Liver (tissue), 9 donors: ENCODE results near the gene ZMYND11. TPM values are rescaled to one million over a fixed set of nuclear protein-coding genes. Genes with fewer than 3 reads are reported as not detected.

Experiments used
- DNase-seq: peaks from one replicate; pipeline ENCODE4 v3.0.0-alpha.2; 2017; ENCODE audit warnings: low spot score
- H3K27ac ChIP-seq, 2 donors: one replicate each; pipeline ENCODE4 v1.7.0; 2013; ENCODE audit warnings: inconsistent platforms in 2 of 2, low read length in 2 of 2, control low read depth in 1 of 2, low read depth in 1 of 2, mild to moderate bottlenecking in 1 of 2
- H3K27me3 ChIP-seq, 4 donors: one replicate each; pipeline versions ENCODE4 v1.6.1 to v1.7.0; 2013; ENCODE audit warnings: low read length in 3 of 4, inconsistent platforms in 1 of 4, mild to moderate bottlenecking in 1 of 4, moderate library complexity in 1 of 4; ENCODE audit not compliant: control insufficient read depth in 4 of 4, insufficient read depth in 4 of 4
- H3K36me3 ChIP-seq, 4 donors: one replicate each; pipeline versions ENCODE4 v1.6.1 to v1.7.0; 2013; ENCODE audit warnings: low read length in 3 of 4, mild to moderate bottlenecking in 3 of 4, low read depth in 1 of 4, moderate library complexity in 1 of 4; ENCODE audit not compliant: control insufficient read depth in 4 of 4, insufficient read depth in 3 of 4
- H3K4me1 ChIP-seq, 4 donors: one replicate each; pipeline versions ENCODE4 v1.6.1 to v1.7.0; 2013; ENCODE audit warnings: low read length in 3 of 4, mild to moderate bottlenecking in 3 of 4, moderate library complexity in 1 of 4; ENCODE audit not compliant: control insufficient read depth in 4 of 4, insufficient read depth in 4 of 4
- H3K4me3 ChIP-seq, 3 donors: one replicate each; pipeline versions ENCODE4 v1.6.1 to v1.7.0; 2013; ENCODE audit warnings: low read length in 3 of 3, control low read depth in 1 of 3, low read depth in 1 of 3, mild to moderate bottlenecking in 1 of 3
- H3K9ac ChIP-seq, 2 donors: one replicate each; pipeline ENCODE4 v1.7.0; 2013; ENCODE audit warnings: low read length in 2 of 2, mild to moderate bottlenecking in 2 of 2, moderate library complexity in 2 of 2, control low read depth in 1 of 2, low read depth in 1 of 2
- H3K9me3 ChIP-seq, 4 donors: one replicate each; pipeline versions ENCODE4 v1.6.1 to v1.7.0; 2013; ENCODE audit warnings: low read length in 3 of 4; ENCODE audit not compliant: control insufficient read depth in 4 of 4
- ATF3 ChIP-seq: IDR thresholded peaks from 2 replicates; pipeline ENCODE4 v1.6.1; 2016; ENCODE audit warnings: antibody characterized with exemption
- CTCF ChIP-seq: fragments of 150-350 bp; IDR thresholded peaks from 2 replicates; pipeline ENCODE4 v1.5.1; 2017; ENCODE audit warnings: improper control_type of control experiment, low read depth, low read length; ENCODE audit not compliant: missing input control
- EGR1 ChIP-seq, 2 donors: IDR thresholded peaks; 2 replicates each; pipeline ENCODE4 v1.6.1; 2016 to 2018; ENCODE audit warnings: antibody characterized with exemption in 2 of 2, low read depth in 2 of 2
- FOXA1 ChIP-seq: IDR thresholded peaks from 2 replicates; pipeline ENCODE4 v1.6.1; 2016; ENCODE audit warnings: antibody characterized with exemption
- FOXA2 ChIP-seq: IDR thresholded peaks from 2 replicates; pipeline ENCODE4 v1.6.1; 2016; ENCODE audit warnings: antibody characterized with exemption
- GABPA ChIP-seq, 2 donors: IDR thresholded peaks in 1 of 2; conservative IDR thresholded peaks in 1 of 2; 2 replicates each; pipeline ENCODE4 v1.6.1; 2016; ENCODE audit warnings: antibody characterized with exemption in 2 of 2, mild to moderate bottlenecking in 1 of 2, moderate library complexity in 1 of 2
- HNF4A ChIP-seq, 2 donors: conservative IDR thresholded peaks; 2 replicates each; pipeline ENCODE4 v1.6.1; 2016; ENCODE audit warnings: antibody characterized with exemption in 2 of 2, mild to moderate bottlenecking in 2 of 2
- HNF4G ChIP-seq: IDR thresholded peaks from 2 replicates; pipeline ENCODE4 v1.6.1; 2016; ENCODE audit warnings: antibody characterized with exemption
- JUND ChIP-seq, 2 donors: IDR thresholded peaks; 2 replicates each; pipeline ENCODE4 v1.6.1; 2016; ENCODE audit warnings: antibody characterized with exemption in 2 of 2
- MAX ChIP-seq: IDR thresholded peaks from 2 replicates; pipeline ENCODE4 v1.6.1; 2016; ENCODE audit warnings: antibody characterized with exemption
- NR2F2 ChIP-seq: IDR thresholded peaks from 2 replicates; pipeline ENCODE4 v1.6.1; 2016; ENCODE audit warnings: antibody characterized with exemption
- REST ChIP-seq: IDR thresholded peaks from 2 replicates; pipeline ENCODE4 v1.6.1; 2016; ENCODE audit warnings: antibody characterized with exemption, mild to moderate bottlenecking
- RXRA ChIP-seq, 2 donors: IDR thresholded peaks; 2 replicates each; pipeline ENCODE4 v1.6.1; 2017 to 2018; ENCODE audit warnings: antibody characterized with exemption in 2 of 2, mild to moderate bottlenecking in 1 of 2
- SP1 ChIP-seq: IDR thresholded peaks from 2 replicates; pipeline ENCODE4 v1.6.1; 2018; ENCODE audit warnings: antibody characterized with exemption, mild to moderate bottlenecking
- TAF1 ChIP-seq: conservative IDR thresholded peaks from 2 replicates; pipeline ENCODE4 v1.6.1; 2016; ENCODE audit warnings: antibody characterized with exemption, mild to moderate bottlenecking
- YY1 ChIP-seq: IDR thresholded peaks from 2 replicates; pipeline ENCODE4 v1.6.1; 2016; ENCODE audit warnings: antibody characterized with exemption, mild to moderate bottlenecking
- ZBTB33 ChIP-seq: IDR thresholded peaks from 2 replicates; pipeline ENCODE4 v1.6.1; 2016; ENCODE audit warnings: antibody characterized with exemption
- WGBS: extraction: QIAGEN DNeasy Blood & Tissue Kit; methylation state at CpG from one replicate; pipeline ENCODE4 v1.1.7; 2013; 5-methylcytosine and 5-hydroxymethylcytosine counted together
- polyA plus RNA-seq, 2 donors: library from polyadenylated mRNA; stranded (reverse) in 1 of 2; unstranded in 1 of 2; fragments of 200-250 nt in 1 of 2; fragments of >200 nt in 1 of 2; fragmentation: Nextera tagmentation in 1 of 2; extraction: Ambion mirVana in 1 of 2; gene quantifications; one replicate each; pipeline versions ENCODE4 v1.2.1 to v1.2.3, GENCODE V29; 2013 to 2015
- total RNA-seq, 2 donors: library from RNA; depleted of rRNA; stranded (reverse); fragments of >200 nt; gene quantifications; one replicate each; pipeline ENCODE4 v1.2.3, GENCODE V29; 2014
- donor health status: healthy.
- donor health status: healthy.
- donor health status: healthy.
- donor health status: healthy.
- donor health status: healthy.

Gene ZMYND11
- total and polyA plus RNA-seq, 4 donors, result 13.2 to 34.3 (median 16.9) TPM

- 96% methylated on average over 4 of the region's 4 CpGs for WGBS
- TF ChIP-seq ATF3 (no peak), HNF4A (conservative IDR thresholded peaks at IDR 0.05) (no peak), JUND (IDR thresholded peaks at IDR 0.05) (no peak), FOXA1 (no peak), HNF4G (no peak), CTCF (no peak), EGR1 (IDR thresholded peaks at IDR 0.05; ENCODE audit: low read depth in 2 of 2) (no peak), GABPA (IDR thresholded peaks at IDR 0.05 in 1 of 2, conservative IDR thresholded peaks at IDR 0.05 in 1 of 2) (no peak), MAX (no peak), FOXA2 (no peak), SP1 (no peak)
- Histone ChIP-seq H3K9ac (no peak overlapping the region), H3K27me3 (no peaks in the 10 kb centered on the region), H3K36me3 (peaks cover 2 to 12% (median 7%) of the 10 kb centered on the region in 4 donors), H3K4me1 (no peaks in the 10 kb centered on the region), H3K9me3 (no peaks in the 10 kb centered on the region), H3K4me3 (no peak overlapping the region), H3K27ac (no peak overlapping the region)
- DNase-seq, result no peak
These were observed 51.7 kb downstream of the ZMYND11 start for GRCh38 chr10:186911-187310.

GRCh38 chr10:188546-188945, 53.3 kb downstream of the ZMYND11 start:
- TF ChIP-seq FOXA2 (no peak), REST (no peak), JUND (IDR thresholded peaks at IDR 0.05) (no peak), ZBTB33 (no peak), YY1 (no peak), EGR1 (IDR thresholded peaks at IDR 0.05; ENCODE audit: low read depth in 2 of 2) (no peak), SP1 (no peak), TAF1 (no peak), CTCF (no peak), ATF3 (no peak), FOXA1 (no peak), RXRA (IDR thresholded peaks at IDR 0.05) (no peak), NR2F2 (no peak), HNF4A (conservative IDR thresholded peaks at IDR 0.05) (no peak)
- DNase-seq, result no peak

More at GRCh38 chr10:188546-188945, 53.3 kb downstream of the ZMYND11 start:
- Histone ChIP-seq H3K9me3 (no peaks in the 10 kb centered on the region), H3K36me3 (peaks cover 0 to 8% (median 0%) of the 10 kb centered on the region in 4 donors), H3K27me3 (no peaks in the 10 kb centered on the region), H3K9ac (no peak overlapping the region), H3K4me3 (no peak overlapping the region), H3K4me1 (no peaks in the 10 kb centered on the region), H3K27ac (no peak overlapping the region)
- WGBS, result 84% methylated on average over 2 of the region's 2 CpGs
